Tibial artery (tissue), 4 donors: ENCODE measurements around the gene CLRN3.

Experiments used
- DNase-seq, 2 donors: peaks; one replicate each; pipeline ENCODE4 v3.0.0-alpha.2; 2019
- H3K27ac ChIP-seq, 2 donors: fragments of 200-600 bp; sonication (generic) in 1 of 2; 1 replicate in 1 of 2; 2 replicates in 1 of 2; pipeline ENCODE4 v1.5.1; 2018 to 2019; ENCODE audit warnings: mild to moderate bottlenecking in 1 of 2
- H3K27me3 ChIP-seq, 2 donors: fragments of 200-600 bp; sonication (generic) in 1 of 2; one replicate each; pipeline versions ENCODE4 v1.5.1 to v1.6.0; 2016 to 2019
- H3K36me3 ChIP-seq, 3 donors: fragments of 200-600 bp; sonication (generic) in 2 of 3; one replicate each; pipeline ENCODE4 v1.5.1; 2016 to 2019; ENCODE audit warnings: mild to moderate bottlenecking in 2 of 3
- H3K4me1 ChIP-seq, 4 donors: fragments of 200-600 bp; sonication (generic) in 2 of 4; 1 replicate in 3 of 4; 2 replicates in 1 of 4; pipeline ENCODE4 v1.5.1; 2016 to 2019
- H3K4me3 ChIP-seq, 2 donors: fragments of 200-600 bp; sonication (generic) in 1 of 2; 1 replicate in 1 of 2; 2 replicates in 1 of 2; pipeline ENCODE4 v1.5.1; 2018 to 2019; ENCODE audit warnings: mild to moderate bottlenecking in 2 of 2
- H3K9me3 ChIP-seq, 3 donors: fragments of 200-600 bp; sonication (generic) in 1 of 3; one replicate each; pipeline ENCODE4 v1.5.1; 2016 to 2019
- CTCF ChIP-seq, 2 experiments: fragments of 200-600 bp in 1 of 2; fragments of 450-650 bp in 1 of 2; IDR thresholded peaks; one replicate each; pipeline ENCODE4 v1.5.1; 2017 to 2019; ENCODE audit warnings: antibody characterized with exemption in 2 of 2, mild to moderate bottlenecking in 1 of 2, moderate library complexity in 1 of 2
- intact Hi-C: fragments of 100-400 bp; cut with DNase I; formaldehyde crosslinking; loops from one replicate; pipeline ENCODE4 v1.15.0; 2023; ENCODE audit warnings: low total_unique reads

CLRN3 gene

GRCh38 chr10:127875916-127876315 lies 16.8 kb downstream of the CLRN3 start:
- H3K27ac ChIP-seq, result no peak overlapping the region
- H3K4me1 ChIP-seq, result peaks cover 0 to 10% (median 2%) of the 10 kb centered on the region in 4 donors
- intact Hi-C loops, result no loop called here
- DNase-seq, result no peak
- no peaks in the 10 kb centered on the region for H3K9me3 ChIP-seq
- H3K4me3 ChIP-seq, result no peak overlapping the region
- no peak for TF ChIP-seq CTCF (IDR thresholded peaks at IDR 0.05)
- no peaks in the 10 kb centered on the region for H3K36me3 ChIP-seq
- peaks cover 0 to 9% of the 10 kb centered on the region in 2 donors for H3K27me3 ChIP-seq

- Histone ChIP-seq H3K27me3 (peaks cover 0 to 9% of the 10 kb centered on the region in 2 donors), H3K27ac (no peak overlapping the region), H3K4me1 (peaks cover 0 to 10% (median 2%) of the 10 kb centered on the region in 4 donors), H3K36me3 (no peaks in the 10 kb centered on the region), H3K9me3 (no peaks in the 10 kb centered on the region), H3K4me3 (no peak overlapping the region)
- no peak for TF ChIP-seq CTCF (IDR thresholded peaks at IDR 0.05)
- intact Hi-C loops, result no loop called here
- DNase-seq, result no peak
Observed at GRCh38 chr10:127875449-127875765, 17.3 kb downstream of the CLRN3 start.

- Histone ChIP-seq H3K27me3 (peaks cover 0 to 9% of the 10 kb centered on the region in 2 donors), H3K9me3 (no peaks in the 10 kb centered on the region), H3K4me1 (peaks cover 0 to 10% (median 2%) of the 10 kb centered on the region in 4 donors), H3K27ac (no peak overlapping the region), H3K36me3 (no peaks in the 10 kb centered on the region), H3K4me3 (no peak overlapping the region)
- no peak for DNase-seq
- intact Hi-C loops, result no loop called here
- no peak for TF ChIP-seq CTCF (IDR thresholded peaks at IDR 0.05)
Observed at GRCh38 chr10:127874671-127875448, 17.9 kb downstream of the CLRN3 start.

- intact Hi-C loops, result no loop called here
- TF ChIP-seq CTCF (IDR thresholded peaks at IDR 0.05), result no peak
- peaks cover 0 to 9% of the 10 kb centered on the region in 2 donors for H3K27me3 ChIP-seq
- no peak overlapping the region for H3K27ac ChIP-seq
- DNase-seq, result no peak
- no peaks in the 10 kb centered on the region for H3K36me3 ChIP-seq
- H3K4me1 ChIP-seq, result peaks cover 0 to 10% (median 2%) of the 10 kb centered on the region in 4 donors
- peaks cover 5 to 7% (median 6%) of the 10 kb centered on the region in 3 donors for H3K9me3 ChIP-seq
- H3K4me3 ChIP-seq, result no peak overlapping the region
Observed at GRCh38 chr10:127873901-127874470, 18.8 kb downstream of the CLRN3 start.

- intact Hi-C loops, result no loop called here
Observed at GRCh38 chr10:127872871-127873600, 19.7 kb downstream of the CLRN3 start.

More at GRCh38 chr10:127872871-127873600, 19.7 kb downstream of the CLRN3 start:
- DNase-seq, result no peak
- no peak for TF ChIP-seq CTCF (IDR thresholded peaks at IDR 0.05)
- H3K36me3 ChIP-seq, result no peaks in the 10 kb centered on the region
- no peak overlapping the region for H3K4me3 ChIP-seq
- peaks cover 5 to 7% (median 6%) of the 10 kb centered on the region in 3 donors for H3K9me3 ChIP-seq
- H3K27me3 ChIP-seq, result peaks cover 0 to 9% of the 10 kb centered on the region in 2 donors
- peaks cover 0 to 10% (median 2%) of the 10 kb centered on the region in 4 donors for H3K4me1 ChIP-seq
- H3K27ac ChIP-seq, result no peak overlapping the region
